Activated effector memory CD4-positive, alpha-beta T cell treated with anti-CD3 and anti-CD28 coated beads, Interleukin-2, amount 50 U/mL, for 16 hours (primary cell): ENCODE results near the gene KCTD21.

Experiments
- DNase-seq: peaks from one replicate; pipeline ENCODE4 v3.0.0-alpha.2; 2020

The KCTD21 gene

DNA sequence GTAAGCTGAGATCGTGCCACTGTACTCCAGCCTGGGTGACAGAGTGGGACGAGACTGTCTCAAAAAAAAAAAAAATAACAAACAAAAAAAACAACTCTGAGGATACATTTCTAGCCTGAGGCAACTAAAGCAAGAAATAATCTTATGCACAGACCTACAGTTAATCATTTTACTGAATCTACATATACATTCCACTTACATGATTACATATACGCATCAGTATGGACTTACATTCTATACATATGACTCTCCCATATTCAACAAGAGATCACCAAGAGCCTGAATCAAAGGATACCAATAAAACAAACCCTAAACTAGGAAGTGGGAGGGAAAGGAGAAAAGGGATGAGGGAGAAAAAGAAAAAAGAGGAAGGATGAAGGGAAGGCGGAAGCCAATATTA lies 50.1 kb downstream of the KCTD21 start:
- DNase-seq = no peak

GRCh38 chr11:78132475-78132874 lies 56.0 kb downstream of the KCTD21 start:
- no peak for DNase-seq

DNA sequence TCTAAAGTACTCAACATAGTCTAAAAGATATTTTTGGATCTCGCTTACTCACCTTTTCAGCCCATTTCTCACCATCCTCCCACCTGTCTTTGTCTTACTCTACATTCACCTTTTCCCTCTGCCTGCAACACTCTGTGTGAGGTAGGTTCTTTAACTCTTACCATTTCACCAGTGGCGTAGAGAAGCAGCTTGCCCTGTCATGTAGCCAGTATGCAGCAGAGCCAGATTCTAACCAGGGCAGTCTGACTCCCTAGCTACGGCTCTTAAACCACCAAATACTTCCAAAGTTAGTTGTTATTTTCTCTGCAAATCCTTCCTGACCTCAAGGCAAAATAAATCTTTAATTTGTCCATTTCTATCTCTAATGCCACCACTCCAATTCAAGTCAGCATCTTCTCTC lies 56.5 kb downstream of the KCTD21 start:
- no peak for DNase-seq

GRCh38 chr11:78127403-78127802 lies 61.0 kb downstream of the KCTD21 start:
- DNase-seq = no peak
